Adipocyte (in vitro differentiated cells): ENCODE measurements around the gene SPPL2C.

ENCODE experiments used
- DNase-seq: peaks from one replicate; pipeline ENCODE4 v3.0.0-alpha.2; 2015; ENCODE audit warnings: low read depth
- H3K27me3 ChIP-seq: replicated peaks from 2 replicates; pipeline ENCODE4 v1.7.0; 2013; ENCODE audit warnings: mild to moderate bottlenecking, low read length, moderate library complexity; ENCODE audit not compliant: control insufficient read depth, insufficient read depth
- H3K36me3 ChIP-seq: 2 replicates; pipeline ENCODE4 v1.7.0; 2013; ENCODE audit warnings: low read length, mild to moderate bottlenecking, moderate library complexity; ENCODE audit not compliant: control insufficient read depth, insufficient read depth, severe bottlenecking
- H3K4me1 ChIP-seq: 2 replicates; pipeline ENCODE4 v1.7.0; 2013; ENCODE audit warnings: mild to moderate bottlenecking, low read length, moderate library complexity; ENCODE audit not compliant: control insufficient read depth, insufficient read depth
- H3K4me3 ChIP-seq: 2 replicates; pipeline ENCODE4 v1.7.0; 2013; ENCODE audit warnings: mild to moderate bottlenecking, low read length, moderate library complexity
- H3K9ac ChIP-seq: 2 replicates; pipeline ENCODE4 v1.7.0; 2013; ENCODE audit warnings: mild to moderate bottlenecking, low read length, moderate library complexity
- H3K9me3 ChIP-seq: 2 replicates; pipeline ENCODE4 v1.7.0; 2013; ENCODE audit warnings: mild to moderate bottlenecking, low read length, moderate library complexity; ENCODE audit not compliant: control insufficient read depth

Gene SPPL2C

GRCh38 chr17:45819632-45820031 is 25.0 kb upstream of the SPPL2C start:
- H3K9me3 ChIP-seq, result no peaks in the 10 kb centered on the region
- H3K27me3 ChIP-seq, result peaks cover 35% of the 10 kb centered on the region
- no peak overlapping the region for H3K9ac ChIP-seq
- no peaks in the 10 kb centered on the region for H3K4me1 ChIP-seq
- H3K4me3 ChIP-seq, result no peak overlapping the region
- H3K36me3 ChIP-seq, result no peaks in the 10 kb centered on the region
- no peak for DNase-seq

DNA sequence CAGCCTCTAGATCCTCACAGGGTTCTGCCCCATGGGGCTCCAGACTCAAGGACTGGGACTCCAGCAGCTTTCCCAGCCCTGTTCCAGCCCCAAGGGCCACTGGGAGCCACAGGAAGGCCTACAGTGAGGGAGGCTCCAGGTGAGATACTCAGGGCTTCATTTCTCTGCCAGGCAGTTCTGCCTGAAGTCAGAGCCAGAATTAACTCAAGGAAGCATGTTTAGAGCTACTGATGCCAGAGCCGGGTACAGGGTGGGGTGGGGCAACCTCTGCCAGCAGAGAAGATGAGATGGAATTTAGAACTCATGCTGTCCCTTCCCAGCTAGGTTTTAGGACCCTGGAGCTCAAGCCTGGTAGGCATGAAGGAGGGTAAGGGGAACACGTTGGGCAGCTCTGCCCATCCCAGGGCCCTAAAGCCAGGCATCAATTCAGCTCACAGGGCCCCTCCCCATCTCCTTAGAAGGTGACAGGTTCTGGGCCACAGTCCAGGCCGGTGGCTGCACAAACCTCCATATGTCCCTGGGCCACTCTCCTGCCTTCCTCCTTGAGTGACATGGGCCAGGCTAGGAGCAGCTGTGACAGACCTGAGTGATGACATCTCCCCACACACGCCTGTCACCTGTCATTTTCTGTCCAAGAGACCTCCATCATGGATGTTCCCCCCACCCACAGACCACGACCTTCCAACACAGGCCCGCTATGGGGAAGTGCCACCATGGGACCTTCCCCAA is 24.5 kb upstream of the SPPL2C start:
- no peak overlapping the region for H3K9ac ChIP-seq
- DNase-seq, result no peak
- H3K9me3 ChIP-seq, result no peaks in the 10 kb centered on the region
- peaks cover 33% of the 10 kb centered on the region for H3K27me3 ChIP-seq
- H3K4me1 ChIP-seq, result no peaks in the 10 kb centered on the region
- no peaks in the 10 kb centered on the region for H3K36me3 ChIP-seq
- no peak overlapping the region for H3K4me3 ChIP-seq

- Histone ChIP-seq H3K9ac (no peak overlapping the region), H3K4me3 (no peak overlapping the region), H3K4me1 (no peaks in the 10 kb centered on the region), H3K36me3 (no peaks in the 10 kb centered on the region), H3K27me3 (peaks cover 33% of the 10 kb centered on the region), H3K9me3 (no peaks in the 10 kb centered on the region)
- no peak for DNase-seq
Observed at GRCh38 chr17:45821147-45821546, 23.5 kb upstream of the SPPL2C start.

DNA sequence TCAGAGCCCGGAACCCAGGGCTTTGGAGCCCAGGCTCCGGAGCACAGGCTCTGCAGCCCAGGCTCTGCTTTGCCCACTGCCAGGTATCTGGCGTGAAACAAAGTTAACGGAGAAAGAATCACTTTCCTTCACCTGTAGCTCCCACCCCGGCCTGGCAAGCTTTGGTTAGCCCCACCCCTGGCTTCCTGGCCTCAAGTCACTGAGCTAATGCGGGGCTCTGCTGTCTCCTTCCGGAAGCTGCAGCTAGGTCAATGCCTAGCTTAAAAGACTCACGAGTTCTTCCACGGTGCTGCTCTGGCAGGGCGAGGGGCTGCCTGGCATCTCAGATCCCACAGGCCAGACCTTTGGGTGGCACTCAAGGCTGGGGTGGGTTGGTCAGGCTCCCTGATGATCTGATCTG is 21.1 kb upstream of the SPPL2C start:
- Histone ChIP-seq H3K9me3 (no peaks in the 10 kb centered on the region), H3K36me3 (no peaks in the 10 kb centered on the region), H3K4me1 (no peaks in the 10 kb centered on the region), H3K27me3 (peaks cover 29% of the 10 kb centered on the region), H3K4me3 (no peak overlapping the region), H3K9ac (no peak overlapping the region)
- DNase-seq, result no peak

GRCh38 chr17:45824475-45824874 is 20.2 kb upstream of the SPPL2C start:
- no peaks in the 10 kb centered on the region for H3K4me1 ChIP-seq
- no peak for DNase-seq
- H3K36me3 ChIP-seq, result no peaks in the 10 kb centered on the region
- H3K27me3 ChIP-seq, result peaks cover 37% of the 10 kb centered on the region
- H3K4me3 ChIP-seq, result no peak overlapping the region
- H3K9me3 ChIP-seq, result no peaks in the 10 kb centered on the region
- H3K9ac ChIP-seq, result no peak overlapping the region

GRCh38 chr17:45824901-45825492 is 19.7 kb upstream of the SPPL2C start:
- no peak overlapping the region for H3K9ac ChIP-seq
- H3K36me3 ChIP-seq, result no peaks in the 10 kb centered on the region
- peaks cover 42% of the 10 kb centered on the region for H3K27me3 ChIP-seq
- no peak for DNase-seq
- H3K4me3 ChIP-seq, result no peak overlapping the region
- no peaks in the 10 kb centered on the region for H3K4me1 ChIP-seq
- no peaks in the 10 kb centered on the region for H3K9me3 ChIP-seq

DNA sequence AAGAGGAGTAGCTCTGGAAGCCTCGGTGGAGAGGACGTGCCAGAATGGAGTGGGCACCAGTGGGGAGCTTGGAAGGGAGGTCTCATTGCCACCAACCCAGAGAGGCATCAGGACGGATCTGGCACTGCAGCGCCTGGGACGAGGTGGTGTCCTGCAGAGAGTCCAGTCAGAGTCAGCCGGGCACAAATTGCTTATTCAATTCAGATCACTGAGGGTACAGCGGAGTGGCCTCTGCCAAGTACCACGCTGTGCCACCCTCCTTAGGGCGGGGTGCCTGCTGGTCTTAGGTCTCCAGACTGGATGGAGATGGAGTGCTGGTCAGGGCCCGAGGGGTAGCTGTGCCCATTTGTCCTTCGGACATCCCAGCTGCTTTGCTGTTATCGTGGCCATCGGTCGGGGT is 18.9 kb upstream of the SPPL2C start:
- no peaks in the 10 kb centered on the region for H3K36me3 ChIP-seq
- peaks cover 49% of the 10 kb centered on the region for H3K27me3 ChIP-seq
- DNase-seq, result no peak
- H3K4me1 ChIP-seq, result no peaks in the 10 kb centered on the region
- H3K4me3 ChIP-seq, result no peak overlapping the region
- no peak overlapping the region for H3K9ac ChIP-seq
- no peaks in the 10 kb centered on the region for H3K9me3 ChIP-seq

GRCh38 chr17:45826919-45827588 is 17.6 kb upstream of the SPPL2C start:
- Histone ChIP-seq H3K4me3 (no peak overlapping the region), H3K9ac (no peak overlapping the region), H3K27me3 (peaks cover 48% of the 10 kb centered on the region), H3K4me1 (no peaks in the 10 kb centered on the region), H3K36me3 (no peaks in the 10 kb centered on the region), H3K9me3 (no peaks in the 10 kb centered on the region)
- no peak for DNase-seq

DNA sequence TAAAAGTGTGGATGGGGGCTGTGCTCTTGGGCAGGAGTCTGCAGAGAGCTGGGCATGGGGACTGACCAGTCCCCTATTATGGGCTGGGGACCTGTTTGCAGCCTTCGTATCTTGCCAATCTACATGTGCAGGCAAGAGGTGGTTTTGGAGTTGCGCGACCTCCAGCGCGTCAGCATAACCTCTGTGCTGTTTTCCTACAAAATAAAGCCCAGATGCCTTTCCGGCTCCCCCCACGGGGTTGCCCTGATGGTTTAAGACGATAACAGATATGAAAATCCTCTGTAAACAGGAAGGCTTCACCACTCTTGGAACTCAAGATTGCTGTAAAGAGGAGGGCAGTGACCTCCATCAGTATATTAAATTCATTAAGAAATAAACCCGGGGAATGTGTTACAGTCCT is 16.5 kb upstream of the SPPL2C start:
- DNase-seq, result no peak
- H3K9me3 ChIP-seq, result no peaks in the 10 kb centered on the region

DNA sequence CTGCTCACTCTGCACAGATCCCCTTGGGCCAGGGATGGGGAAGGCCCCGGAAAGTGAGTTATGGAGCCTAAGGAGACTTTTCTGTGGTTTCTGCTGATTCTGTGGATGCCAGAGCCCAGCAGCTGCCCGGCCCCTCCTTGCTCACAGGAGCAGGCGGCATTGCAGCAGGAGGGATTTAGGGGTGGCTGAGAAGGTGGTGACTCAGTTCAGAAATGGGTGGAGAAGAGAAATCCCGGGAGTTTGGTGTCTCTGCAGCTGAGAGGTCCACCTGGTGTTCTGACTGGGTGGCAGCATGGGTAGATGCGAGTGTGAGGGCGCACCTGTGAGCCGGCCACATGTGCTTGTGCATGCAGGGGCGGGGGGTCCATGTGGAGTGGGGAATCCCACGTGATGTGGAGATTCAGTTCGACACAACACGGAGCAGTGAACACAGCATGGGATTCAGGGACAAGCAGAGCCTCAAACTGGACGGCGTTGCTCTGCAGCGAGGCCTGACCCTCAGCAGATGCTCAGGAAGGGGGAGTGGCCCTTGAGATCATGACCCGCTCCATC is 16.0 kb upstream of the SPPL2C start:
- Histone ChIP-seq H3K9me3 (no peaks in the 10 kb centered on the region), H3K27me3 (peaks cover 47% of the 10 kb centered on the region), H3K9ac (no peak overlapping the region), H3K4me1 (no peaks in the 10 kb centered on the region), H3K36me3 (no peaks in the 10 kb centered on the region), H3K4me3 (no peak overlapping the region)
- peak; percentile 37 for DNase-seq

More for the DNA sequence above, 16.5 kb upstream of the SPPL2C start:
- no peak overlapping the region for H3K4me3 ChIP-seq
- peaks cover 48% of the 10 kb centered on the region for H3K27me3 ChIP-seq
- H3K4me1 ChIP-seq, result no peaks in the 10 kb centered on the region
- H3K9ac ChIP-seq, result no peak overlapping the region
- no peaks in the 10 kb centered on the region for H3K36me3 ChIP-seq

DNA sequence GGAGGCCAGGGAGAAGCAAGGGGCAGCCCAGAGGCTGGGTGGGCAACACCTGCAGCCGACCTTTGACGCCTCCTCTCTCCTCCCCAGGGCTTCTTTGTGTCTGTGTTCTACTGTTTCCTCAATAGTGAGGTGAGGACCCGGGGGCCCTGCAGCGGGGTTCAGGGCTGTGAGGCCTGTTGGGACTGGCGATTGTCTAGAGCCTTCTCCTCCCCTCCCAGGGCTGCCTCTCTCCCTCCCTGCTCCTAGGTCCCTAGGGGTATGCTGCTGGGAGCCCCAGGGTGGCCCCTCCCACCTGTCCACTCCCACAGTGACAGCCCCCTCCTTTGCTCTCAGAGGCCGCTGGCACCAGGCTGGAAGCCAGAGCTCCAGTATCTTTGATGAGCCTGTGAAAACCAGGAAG is 10.8 kb upstream of the SPPL2C start:
- DNase-seq, result no peak
- Histone ChIP-seq H3K9me3 (no peaks in the 10 kb centered on the region), H3K4me1 (no peaks in the 10 kb centered on the region), H3K9ac (no peak overlapping the region), H3K36me3 (no peaks in the 10 kb centered on the region), H3K4me3 (no peak overlapping the region), H3K27me3 (peaks cover 55% of the 10 kb centered on the region)
